Activated CD4-positive, alpha-beta T cell treated with anti-CD3 and anti-CD28 coated beads for 4 hours (primary cell): ENCODE measurements around the gene OPCML.

ENCODE experiments used
- DNase-seq, 2 donors: peaks; one replicate each; pipeline ENCODE4 v3.0.0-alpha.2; 2020

Gene OPCML

DNA sequence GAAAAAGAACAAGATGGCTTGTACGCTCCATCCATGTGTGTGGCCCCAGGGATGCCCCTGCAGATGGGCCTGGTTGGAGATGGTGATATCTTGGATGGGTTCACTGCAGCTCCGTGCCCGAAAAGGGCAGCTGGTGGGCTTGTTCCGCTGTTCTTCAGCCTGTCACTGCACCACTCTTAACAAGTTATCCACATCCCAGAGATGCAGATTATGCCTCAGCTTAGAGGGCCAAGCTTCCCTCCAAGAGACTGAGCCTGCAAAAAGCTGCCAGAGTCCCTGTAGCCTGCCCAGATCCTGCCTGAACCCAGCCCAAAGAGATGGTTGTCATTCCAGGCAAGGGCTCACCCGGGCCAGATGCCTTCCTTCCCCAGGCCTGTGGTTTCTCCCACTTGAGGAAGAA is 308.0 kb downstream of the OPCML start:
- no peak for DNase-seq

GRCh38 chr11:133222425-133223330 is 309.6 kb downstream of the OPCML start:
- no peak for DNase-seq

DNA sequence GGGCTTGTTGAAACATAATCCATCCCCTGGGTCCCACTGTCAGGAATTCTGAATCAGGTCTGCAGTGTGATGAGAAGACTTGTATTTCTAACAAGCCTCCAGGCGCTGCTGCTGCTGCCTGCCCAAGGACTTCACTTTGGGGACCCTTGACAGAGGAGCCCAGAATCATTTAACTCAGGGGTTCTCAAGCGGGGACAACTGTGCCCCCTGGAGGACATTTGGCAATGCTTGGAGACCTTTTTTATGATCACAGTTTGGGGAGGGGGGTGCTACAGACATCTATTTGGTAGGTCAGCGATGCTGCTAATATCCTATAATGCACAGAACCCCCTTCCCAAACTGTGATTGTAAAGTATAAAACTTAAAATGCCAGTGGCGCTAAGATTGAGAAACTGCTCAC is 312.8 kb downstream of the OPCML start:
- DNase-seq: no peak

DNA sequence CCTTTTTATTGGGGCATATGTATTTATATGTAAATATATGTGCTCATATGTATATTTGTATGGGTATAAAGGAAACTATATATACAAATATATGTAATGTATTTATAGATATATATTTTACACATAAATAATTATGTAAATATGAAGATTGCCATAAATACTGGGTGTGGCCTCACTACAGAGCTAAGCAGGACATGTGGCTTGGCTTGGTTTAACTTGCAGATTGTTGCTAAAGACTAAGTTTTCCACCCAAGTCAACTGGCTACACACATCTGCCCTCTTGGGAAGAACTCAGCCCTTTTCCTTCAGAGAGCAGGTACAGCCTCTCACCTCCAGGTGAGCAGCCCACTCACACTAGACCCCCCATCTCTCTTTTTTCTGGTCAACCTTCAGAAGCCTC is 315.5 kb downstream of the OPCML start:
- no peak for DNase-seq

- DNase-seq: no peak
Measured at GRCh38 chr11:133215596-133216230, 316.6 kb downstream of the OPCML start.

DNA sequence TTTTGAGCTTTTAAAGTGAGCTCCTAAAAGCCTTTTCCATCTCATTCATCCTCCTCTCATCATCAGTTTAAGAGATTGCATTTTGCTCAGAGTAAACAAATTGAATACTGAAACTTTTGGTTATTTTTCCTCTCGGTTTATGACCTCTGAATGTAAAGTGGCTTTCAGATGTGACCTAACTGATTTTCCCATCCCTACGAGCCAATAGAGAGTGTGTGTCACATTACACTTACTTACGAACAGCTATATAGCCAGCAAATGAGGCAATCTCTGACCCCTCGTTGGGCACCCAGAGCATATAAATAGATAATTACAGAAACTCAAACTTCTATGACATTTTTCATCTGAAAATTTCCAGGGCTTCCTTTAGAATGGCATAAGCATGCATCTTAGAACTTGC is 317.7 kb downstream of the OPCML start:
- no peak for DNase-seq

DNA sequence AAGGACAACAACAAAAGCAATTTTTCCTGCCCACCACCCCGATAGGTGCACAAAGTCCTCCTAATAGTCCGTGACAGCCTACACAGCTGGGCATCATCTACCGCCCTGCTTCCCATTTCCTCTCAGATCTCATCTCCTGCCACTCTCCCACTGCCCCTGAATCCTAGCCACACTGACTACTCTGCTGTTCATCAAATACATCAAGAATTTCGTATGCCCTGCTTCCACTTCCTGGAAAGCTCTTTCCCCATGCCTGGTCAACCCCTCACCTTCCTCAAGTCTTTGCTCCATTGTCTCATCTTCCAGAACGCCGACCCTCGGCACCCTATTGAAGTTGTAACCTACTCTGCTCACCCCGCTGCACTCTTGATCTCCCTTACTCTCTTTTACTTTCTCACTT is 320.1 kb downstream of the OPCML start:
- DNase-seq: no peak

DNA sequence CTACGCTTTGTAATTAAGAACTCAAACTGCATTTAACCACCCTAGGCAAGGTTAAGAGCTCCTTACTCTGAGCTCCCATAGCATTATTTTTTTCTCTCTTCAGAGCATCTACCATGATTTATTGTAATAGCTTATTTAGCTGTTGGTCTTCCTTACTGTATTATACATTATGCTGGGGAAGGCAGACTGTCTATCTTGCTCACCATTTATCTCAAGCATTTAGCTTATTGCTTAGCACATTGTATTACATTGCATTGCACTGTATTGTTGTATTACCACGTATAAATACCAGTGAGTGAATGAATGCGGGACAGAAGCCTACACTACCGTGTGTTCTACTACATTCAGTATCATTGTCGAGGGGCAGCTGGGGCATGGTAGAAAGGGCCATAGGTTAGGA is 324.3 kb downstream of the OPCML start:
- no peak for DNase-seq

DNA sequence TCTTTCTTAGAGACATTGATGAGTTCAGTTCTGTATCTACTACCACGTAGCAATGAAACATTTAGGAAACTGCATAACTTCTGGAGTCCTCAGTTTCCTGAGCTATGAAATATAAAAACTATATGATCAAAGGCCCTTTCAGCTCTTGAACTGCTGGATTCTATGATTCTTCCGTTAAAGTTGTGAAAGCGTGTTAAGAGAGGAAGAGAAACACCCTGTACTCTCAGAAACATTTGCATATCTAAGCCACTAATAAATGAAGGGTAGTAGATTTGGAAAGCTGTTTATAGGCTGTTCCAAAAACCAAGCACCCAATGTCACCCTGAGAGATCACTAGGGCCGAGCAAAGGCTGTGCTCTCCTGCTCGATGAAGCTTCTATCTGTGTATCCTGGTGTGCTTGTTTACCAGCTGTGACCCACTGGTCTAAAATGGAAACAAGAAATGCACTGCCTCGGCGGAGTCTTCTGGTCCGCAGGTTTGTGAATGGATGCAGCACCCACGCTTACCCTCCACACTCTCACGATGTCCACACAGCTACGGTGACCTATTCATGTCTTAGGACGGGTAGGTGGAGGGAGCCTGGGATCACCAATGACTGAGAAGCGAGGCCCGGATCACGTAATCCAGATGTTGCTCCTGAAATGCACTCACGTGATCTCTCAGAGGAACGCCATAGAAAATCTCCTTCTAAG is 325.8 kb downstream of the OPCML start:
- no peak for DNase-seq

- no peak for DNase-seq
Measured at GRCh38 chr11:133204158-133204557, 328.1 kb downstream of the OPCML start.

GRCh38 chr11:133202816-133203215 is 329.5 kb downstream of the OPCML start:
- DNase-seq: no peak

GRCh38 chr11:133198438-133198837 is 333.9 kb downstream of the OPCML start:
- DNase-seq: no peak

GRCh38 chr11:133197425-133197824 is 334.9 kb downstream of the OPCML start:
- DNase-seq: no peak

DNA sequence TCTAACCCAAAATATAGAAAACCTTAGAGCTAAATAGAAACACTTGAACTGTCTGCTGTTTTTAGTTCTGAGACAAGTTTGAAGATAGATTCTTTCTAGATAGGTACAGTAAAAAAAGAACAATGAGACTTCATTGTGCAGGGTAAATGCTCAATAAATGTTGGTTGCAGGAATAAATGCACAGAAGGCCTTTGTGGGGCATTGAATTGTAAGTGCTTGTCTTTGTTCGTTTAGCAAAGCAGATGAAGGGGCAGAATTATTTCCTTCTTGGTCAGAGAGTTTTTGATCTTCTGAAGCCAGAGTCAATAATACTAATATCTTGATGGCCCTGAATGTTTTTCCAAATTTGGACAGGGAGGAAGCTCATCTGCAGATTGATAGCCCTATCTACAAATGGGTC is 340.4 kb downstream of the OPCML start:
- no peak for DNase-seq

DNA sequence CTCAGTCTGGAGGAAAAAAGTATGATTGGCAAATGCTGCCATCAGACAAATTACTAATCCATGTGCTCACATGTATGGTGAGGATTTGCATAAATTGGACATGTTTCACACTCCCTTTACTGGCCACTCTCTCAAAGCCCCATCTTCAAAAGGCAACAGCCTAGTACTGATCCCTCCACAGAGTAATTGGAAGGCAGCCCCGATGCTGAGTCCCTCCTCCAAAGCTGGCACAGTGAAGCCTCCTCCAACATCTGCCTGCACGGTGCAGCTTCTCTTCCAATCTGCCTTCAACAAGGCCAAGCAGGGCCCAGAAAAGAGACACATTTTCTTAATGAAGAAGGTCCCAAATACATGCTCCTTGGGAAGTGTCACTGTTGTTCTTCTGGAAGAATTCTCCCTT is 350.6 kb downstream of the OPCML start:
- no peak for DNase-seq

DNA sequence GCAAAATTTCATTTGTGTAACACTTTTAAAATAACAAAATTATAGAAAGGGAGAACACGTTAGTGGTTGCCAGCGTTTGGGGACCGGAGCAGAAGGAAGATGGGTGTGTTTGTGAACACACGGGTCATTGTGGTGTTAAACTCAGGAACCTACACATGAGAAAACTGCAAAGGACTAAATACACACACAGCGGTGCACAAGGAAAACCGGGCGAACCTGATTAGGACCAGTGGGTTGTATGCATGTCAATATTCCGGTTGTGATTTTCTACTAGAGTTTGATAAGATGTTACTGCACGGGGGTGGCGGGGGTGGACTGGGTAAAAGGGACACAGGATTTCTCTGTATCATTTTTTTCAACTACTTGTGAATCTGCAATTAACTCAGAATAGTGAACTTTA is 351.2 kb downstream of the OPCML start:
- DNase-seq: no peak

GRCh38 chr11:133180201-133180600 is 352.1 kb downstream of the OPCML start:
- DNase-seq: no peak

DNA sequence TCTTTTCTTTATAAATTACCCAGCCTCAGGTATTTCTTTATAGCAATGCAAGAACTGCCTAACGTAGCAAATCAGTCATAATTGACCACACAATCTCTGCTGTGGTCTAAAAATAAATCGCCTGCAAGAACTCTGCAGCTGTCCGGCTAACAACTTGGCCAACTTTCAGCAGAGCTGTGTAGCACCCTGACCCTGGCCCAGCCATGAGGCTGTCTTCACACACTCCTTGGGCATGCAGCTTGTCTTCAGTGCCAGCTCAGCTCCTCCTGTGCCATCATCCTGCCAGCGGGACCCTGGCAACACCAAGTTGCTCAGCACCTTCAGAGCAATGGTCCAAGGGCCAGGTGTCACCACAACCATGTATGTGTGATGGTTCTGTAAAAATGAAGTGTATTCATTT is 355.6 kb downstream of the OPCML start:
- DNase-seq: no peak

GRCh38 chr11:133175103-133175502 is 357.2 kb downstream of the OPCML start:
- no peak for DNase-seq

- no peak for DNase-seq
Measured at GRCh38 chr11:133173810-133174412, 358.4 kb downstream of the OPCML start.

DNA sequence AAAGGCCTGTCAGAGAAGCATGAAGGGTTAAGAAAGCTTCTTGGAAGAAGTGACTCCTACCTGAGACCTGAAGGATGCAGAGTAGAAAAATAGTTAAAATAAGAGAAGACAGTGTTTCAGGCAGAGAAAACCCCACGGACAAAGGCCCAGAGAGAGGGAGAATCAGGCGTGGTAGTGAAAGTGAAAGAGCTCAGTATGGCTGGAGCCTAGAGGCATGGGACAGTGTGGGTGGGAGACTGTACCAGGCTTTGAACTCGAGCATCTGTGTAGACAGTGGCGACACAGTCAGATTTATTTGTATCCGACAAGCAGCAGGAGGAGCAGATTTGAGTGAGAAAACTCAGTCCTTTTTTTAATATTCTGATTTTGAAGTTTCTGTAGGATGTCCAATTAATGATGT is 360.0 kb downstream of the OPCML start:
- no peak for DNase-seq

GRCh38 chr11:133171374-133171773 is 360.9 kb downstream of the OPCML start:
- DNase-seq: no peak

- DNase-seq: no peak
Measured at GRCh38 chr11:133168016-133168415, 364.3 kb downstream of the OPCML start.

DNA sequence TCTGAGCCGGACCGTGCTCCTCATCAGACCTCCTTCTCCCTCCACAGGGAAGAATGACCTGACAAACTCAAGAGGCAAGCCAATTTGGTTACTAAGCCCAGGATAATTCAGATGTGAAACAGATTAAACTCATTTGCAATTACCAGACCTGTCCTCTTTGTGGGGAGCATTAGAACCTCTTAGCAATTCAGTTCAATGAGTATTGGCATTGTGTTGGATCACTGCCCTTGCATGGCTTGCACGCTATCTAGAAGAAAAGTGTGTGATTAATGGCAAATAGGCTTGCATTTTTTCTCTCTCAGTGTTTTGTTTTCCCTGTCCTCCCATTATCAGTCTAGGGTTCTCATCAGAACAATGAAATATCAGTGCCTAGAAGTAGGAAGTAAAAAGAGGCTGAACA is 365.6 kb downstream of the OPCML start:
- no peak for DNase-seq
